H1 (cell line): ENCODE data around the gene PPP4R3A. TPM values are rescaled to one million over a fixed set of nuclear protein-coding genes. Genes with fewer than 3 reads are reported as not detected.

ENCODE experiments used
- CTCF ChIA-PET: fragments of 300-600 bp; sonication (Branson Sonifier 250); formaldehyde crosslinking; loops from one replicate; lab custom pipeline; 2021; ENCODE audit not compliant: partially characterized antibody; lab: Charles Lee
- POLR2A ChIA-PET: fragments of 300-600 bp; sonication (Branson Sonifier 250); formaldehyde crosslinking; loops from one replicate; lab custom pipeline; 2021; ENCODE audit warnings: inconsistent platforms; ENCODE audit not compliant: partially characterized antibody; lab: Charles Lee
- DNase-seq, 2 experiments: peaks; one replicate each; pipeline versions ENCODE4 v3.0.0 to v3.0.0-alpha.2; 2010 to 2022; ENCODE audit warnings: low spot score in 2 of 2, low read depth in 1 of 2, mixed read lengths in 1 of 2
- FAIRE-seq: peaks from 2 replicates; lab custom pipeline; 2011; peaks lifted over from hg19 to GRCh38; lab: Jason Lieb, UNC
- H2AFZ ChIP-seq: 2 replicates; pipeline ENCODE4 v1.8.1; 2012; ENCODE audit warnings: low read length, inconsistent platforms
- H2AK5ac ChIP-seq: 2 replicates; pipeline ENCODE4 v1.6.1; 2013; ENCODE audit warnings: low read depth, low read length
- H2BK120ac ChIP-seq: replicated peaks from 2 replicates; pipeline ENCODE3; 2013; ENCODE audit warnings: low read depth, low read length, inconsistent platforms
- H2BK12ac ChIP-seq: 2 replicates; pipeline ENCODE4 v1.6.1; 2013; ENCODE audit warnings: low read depth, low read length
- H2BK15ac ChIP-seq: 2 replicates; pipeline ENCODE4 v1.6.1; 2013; ENCODE audit warnings: low read length
- H2BK20ac ChIP-seq: 2 replicates; pipeline ENCODE4 v1.6.1; 2013; ENCODE audit warnings: low read length
- H2BK5ac ChIP-seq: 2 replicates; pipeline ENCODE4 v1.6.1; 2013; ENCODE audit warnings: low read depth, low read length
- H3K14ac ChIP-seq: 2 replicates; pipeline ENCODE4 v1.6.1; 2013; ENCODE audit warnings: inconsistent platforms; ENCODE audit not compliant: insufficient read length
- H3K18ac ChIP-seq: 2 replicates; pipeline ENCODE4 v1.6.1; 2013; ENCODE audit warnings: low read length; ENCODE audit errors: extremely low read depth
- H3K23ac ChIP-seq: 2 replicates; pipeline ENCODE4 v1.6.1; 2013; ENCODE audit warnings: inconsistent platforms; ENCODE audit not compliant: insufficient read length
- H3K23me2 ChIP-seq: 2 replicates; pipeline ENCODE4 v1.6.1; 2013; ENCODE audit warnings: low read depth, low read length
- H3K27ac ChIP-seq: 2 replicates; pipeline ENCODE4 v1.6.1; 2011; ENCODE audit warnings: low read depth, low read length, inconsistent platforms
- H3K27me3 ChIP-seq, 4 experiments: replicated peaks in 1 of 4; 1 replicate in 1 of 4; 2 replicates in 3 of 4; pipeline versions ENCODE4 v1.6.1 to v1.8.1; 2011 to 2013; ENCODE audit warnings: low read length in 3 of 4, mild to moderate bottlenecking in 3 of 4, inconsistent platforms in 2 of 4, mixed read lengths in 2 of 4, moderate library complexity in 1 of 4; ENCODE audit not compliant: control insufficient read depth in 3 of 4, insufficient read depth in 3 of 4; ENCODE audit errors: extremely low read depth in 1 of 4
- H3K36me3 ChIP-seq, 4 experiments: 2 replicates each; pipeline versions ENCODE4 v1.6.1 to v1.8.1; 2011 to 2013; ENCODE audit warnings: mild to moderate bottlenecking in 4 of 4, low read length in 3 of 4, moderate library complexity in 2 of 4, control low read depth in 1 of 4, inconsistent platforms in 1 of 4; ENCODE audit not compliant: insufficient read depth in 4 of 4, control insufficient read depth in 2 of 4
- H3K4ac ChIP-seq: replicated peaks from 2 replicates; pipeline ENCODE3; 2013; ENCODE audit warnings: low read length, low read depth, mixed read lengths, inconsistent platforms; ENCODE audit not compliant: insufficient read length
- H3K4me1 ChIP-seq, 4 experiments: replicated peaks in 1 of 4; 1 replicate in 1 of 4; 2 replicates in 3 of 4; pipeline versions ENCODE4 v1.6.1 to v1.8.1; 2011 to 2013; ENCODE audit warnings: low read length in 3 of 4, inconsistent platforms in 2 of 4, mixed read lengths in 1 of 4; ENCODE audit not compliant: insufficient read depth in 4 of 4, control insufficient read depth in 3 of 4
- H3K4me2 ChIP-seq, 2 experiments: 2 replicates each; pipeline versions ENCODE4 v1.6.1 to v1.8.1; 2011 to 2013; ENCODE audit warnings: low read depth in 2 of 2, low read length in 2 of 2, control low read depth in 1 of 2, inconsistent platforms in 1 of 2, mild to moderate bottlenecking in 1 of 2; ENCODE audit not compliant: insufficient read depth in 1 of 2
- H3K4me3 ChIP-seq, 4 experiments: fragments of 200-600, 300-600 bp in 1 of 4; sonication (generic), shearing (Covaris generic), sonication (Bioruptor Twin) in 1 of 4; 2 replicates each; pipeline versions ENCODE4 v1.5.1 to v1.8.1; 2011 to 2016; ENCODE audit warnings: low read length in 4 of 4, low read depth in 3 of 4, control low read depth in 2 of 4, inconsistent platforms in 2 of 4, mild to moderate bottlenecking in 2 of 4, mixed read lengths in 1 of 4, moderate library complexity in 1 of 4; ENCODE audit not compliant: insufficient read depth in 2 of 4; ENCODE audit errors: extremely low read depth in 1 of 4
- H3K56ac ChIP-seq: replicated peaks from 2 replicates; pipeline ENCODE3; 2013; ENCODE audit warnings: low read depth, mild to moderate bottlenecking, mixed read lengths, low read length, inconsistent platforms; ENCODE audit not compliant: insufficient read length
- H3K79me1 ChIP-seq: 2 replicates; pipeline ENCODE4 v1.6.1; 2013; ENCODE audit warnings: low read depth, low read length, control low read depth
- H3K79me2 ChIP-seq, 2 experiments: 2 replicates each; pipeline versions ENCODE4 v1.6.1 to v1.8.1; 2012 to 2013; ENCODE audit warnings: low read length in 2 of 2, mild to moderate bottlenecking in 2 of 2, inconsistent platforms in 1 of 2; ENCODE audit not compliant: insufficient read depth in 2 of 2, control insufficient read depth in 1 of 2
- H3K9ac ChIP-seq, 4 experiments: replicated peaks in 1 of 4; 1 replicate in 1 of 4; 2 replicates in 3 of 4; pipeline versions ENCODE4 v1.6.1 to v1.8.1; 2011 to 2013; ENCODE audit warnings: low read depth in 3 of 4, low read length in 3 of 4, control low read depth in 2 of 4, mild to moderate bottlenecking in 2 of 4, moderate library complexity in 2 of 4, inconsistent platforms in 1 of 4; ENCODE audit errors: extremely low read depth in 1 of 4
- H3K9me3 ChIP-seq, 2 experiments: 2 replicates each; pipeline versions ENCODE4 v1.6.1 to v1.8.1; 2012 to 2013; ENCODE audit warnings: mild to moderate bottlenecking in 2 of 2, moderate library complexity in 2 of 2, control low read depth in 1 of 2, inconsistent platforms in 1 of 2, low read depth in 1 of 2, low read length in 1 of 2, mixed read lengths in 1 of 2; ENCODE audit not compliant: insufficient read depth in 2 of 2
- H4K20me1 ChIP-seq, 2 experiments: replicated peaks in 1 of 2; 2 replicates each; pipeline versions ENCODE3 to v1.8.1; 2011 to 2013; ENCODE audit warnings: inconsistent platforms in 2 of 2, low read length in 2 of 2, mild to moderate bottlenecking in 1 of 2; ENCODE audit not compliant: insufficient read depth in 2 of 2, control insufficient read depth in 1 of 2
- H4K5ac ChIP-seq: 2 replicates; pipeline ENCODE4 v1.6.1; 2013; ENCODE audit warnings: low read length, low read depth, mixed read lengths, inconsistent platforms; ENCODE audit not compliant: insufficient read length
- H4K8ac ChIP-seq: 2 replicates; pipeline ENCODE4 v1.8.0; 2013; ENCODE audit warnings: mild to moderate bottlenecking, moderate library complexity, low read length, inconsistent platforms; ENCODE audit not compliant: insufficient read depth; ENCODE audit errors: extremely low read depth
- H4K91ac ChIP-seq: replicated peaks from 2 replicates; pipeline ENCODE3; 2013; ENCODE audit warnings: low read length, mixed read lengths, inconsistent platforms; ENCODE audit not compliant: insufficient read length
- PHF8 ChIP-seq: fragments of 200-600 bp; sonication (generic); conservative IDR thresholded peaks from 2 replicates; pipeline ENCODE4 v1.7.1; 2012; ENCODE audit warnings: low read depth, mild to moderate bottlenecking, inconsistent platforms, low read length, moderate library complexity
- RBBP5 ChIP-seq: IDR thresholded peaks from 2 replicates; pipeline ENCODE4 v1.7.1; 2012; ENCODE audit warnings: low read depth, mild to moderate bottlenecking, inconsistent platforms, low read length, moderate library complexity, borderline replicate concordance
- SP1 ChIP-seq: IDR thresholded peaks from 2 replicates; pipeline ENCODE4 v1.6.1; 2011; ENCODE audit warnings: low read depth, low read length
- SUZ12 ChIP-seq: fragments of 200-600 bp; sonication (generic); IDR thresholded peaks from 2 replicates; pipeline ENCODE4 v1.6.1; 2012; ENCODE audit warnings: mild to moderate bottlenecking, inconsistent platforms, low read length, moderate library complexity, mixed read lengths
- TEAD4 ChIP-seq: IDR thresholded peaks from 2 replicates; pipeline ENCODE4 v1.6.1; 2012; ENCODE audit warnings: low read depth, low read length, inconsistent platforms, mixed read lengths
- WGBS, 2 experiments: shearing (Covaris generic) in 1 of 2; methylation state at CpG; one replicate each; pipeline versions ENCODE4 v1.1.6 to v1.1.7; 2013 to 2015; ENCODE audit warnings: low lambda C conversion rate in 2 of 2, mixed read lengths in 2 of 2, inconsistent platforms in 1 of 2, low coverage in 1 of 2, missing lambda C conversion rate in 1 of 2; ENCODE audit not compliant: insufficient replicate concordance in 2 of 2, insufficient coverage in 1 of 2, insufficient read length in 1 of 2; ENCODE audit errors: extremely low coverage in 1 of 2, missing lambda C conversion rate in 1 of 2; 5-methylcytosine and 5-hydroxymethylcytosine counted together
- polyA plus RNA-seq, 7 experiments: library from polyadenylated mRNA; depleted of rRNA in 3 of 7; stranded (reverse) in 5 of 7; unstranded in 2 of 7; fragments of >200 nt in 5 of 7; fragments of 200-250 nt in 2 of 7; gene quantifications; 1 replicate in 5 of 7; 2 replicates in 1 of 7; 4 replicates in 1 of 7; pipeline versions ENCODE4 v1.2.1 to v1.2.3, GENCODE V29; 2011 to 2013; ENCODE audit warnings: missing spikeins in 2 of 7, mixed read lengths in 2 of 7
- total RNA-seq: library from RNA; stranded (reverse); fragmentation: NEBNext Ultra II Directional; extraction: Animal tissue kit (Norgen Biotek cat#: 25700); gene quantifications from 2 replicates; pipeline ENCODE4 v1.2.1, GENCODE V29; 2021

PPP4R3A gene
- total and polyA plus RNA-seq, 2 of the 8 experiments (the other 6 are each of a cell fraction or from before 2014, with no cell fraction given), result 31.7 to 122 TPM

GRCh38 chr14:91424813-91425530 is 85.1 kb downstream of the PPP4R3A start:
- POLR2A ChIA-PET, result interaction anchor here (1.1 kb wide), 1 partner anchor 9 kb away, joined by 3 read pairs; no protein-coding TSS in a partner anchor
- H3K23me2 ChIP-seq, result no peaks in the 10 kb centered on the region
- no peak for DNase-seq
- no peaks in the 10 kb centered on the region for H4K20me1 ChIP-seq
- H2BK120ac ChIP-seq, result no peak overlapping the region
- H3K4me1 ChIP-seq, result no peaks in the 10 kb centered on the region
- H3K18ac ChIP-seq, result no peak overlapping the region
- no peak overlapping the region for H3K4ac ChIP-seq
- no peak overlapping the region for H4K5ac ChIP-seq
- H2BK15ac ChIP-seq, result no peak overlapping the region
- no peak for FAIRE-seq
- H3K79me1 ChIP-seq, result no peaks in the 10 kb centered on the region
- no peak overlapping the region for H3K14ac ChIP-seq
- H2BK5ac ChIP-seq, result no peak overlapping the region
- 91% methylated on average over 9 of the region's 9 CpGs; no CpG with 5 or more reads in 1 of the 2 experiments for WGBS, 2 experiments
- no peak overlapping the region for H3K9ac ChIP-seq
- no peaks in the 10 kb centered on the region for H3K27me3 ChIP-seq
- H4K91ac ChIP-seq, result no peak overlapping the region
- no peak overlapping the region for H3K23ac ChIP-seq
- H2AK5ac ChIP-seq, result no peak overlapping the region
- H3K79me2 ChIP-seq, result no peaks in the 10 kb centered on the region
- no peak overlapping the region for H2AFZ ChIP-seq
- no peak overlapping the region for H2BK12ac ChIP-seq
- H4K8ac ChIP-seq, result no peak overlapping the region
- no peak overlapping the region for H3K4me3 ChIP-seq
- H3K27ac ChIP-seq, result no peak overlapping the region
- no peak overlapping the region for H2BK20ac ChIP-seq
- CTCF ChIA-PET, result interaction anchor here (0.9 to 2.6 kb wide), 7 partner anchors 10 to 492 kb away, joined by 3 to 16 read pairs (median 5); no protein-coding TSS in a partner anchor
- no peak overlapping the region for H3K4me2 ChIP-seq
- H3K36me3 ChIP-seq, result no peaks in the 10 kb centered on the region
- H3K56ac ChIP-seq, result no peak overlapping the region
- H3K9me3 ChIP-seq, result peaks cover 0 to 4% of the 10 kb centered on the region in 2 experiments; a peak in 1 of 4 replicates
- TF ChIP-seq SP1 (no peak), PHF8 (no peak), RBBP5 (no peak), TEAD4 (no peak), SUZ12 (no peak)
